ENCODE results near the gene SLX4IP.

Gene SLX4IP

GRCh38 chr20:10639077-10639736, 204.1 kb downstream of the SLX4IP start:
- DNase-seq: no peak

- DNase-seq: no peak
Measured at GRCh38 chr20:10639737-10640556, 204.8 kb downstream of the SLX4IP start.

GRCh38 chr20:10640897-10641296, 205.8 kb downstream of the SLX4IP start:
- no peak for DNase-seq

DNA sequence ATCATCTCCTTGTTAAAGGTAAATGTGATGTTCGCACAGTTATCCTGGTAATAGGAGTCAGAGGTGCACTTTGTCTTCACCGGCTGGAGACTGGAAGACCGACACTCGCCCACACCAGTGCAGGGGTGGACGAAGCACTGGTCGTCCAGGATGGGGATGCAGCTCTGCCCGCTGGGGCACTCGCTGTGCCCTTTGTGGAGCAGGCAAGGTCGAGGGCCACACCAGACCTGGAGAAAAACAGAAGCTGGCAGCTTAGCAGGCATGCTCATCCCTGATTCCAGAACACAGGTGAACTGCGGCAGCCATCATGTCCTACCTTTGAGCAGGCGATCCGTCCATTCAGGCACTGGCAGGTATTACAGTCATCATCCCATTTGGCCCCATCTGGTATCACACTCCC, 206.4 kb downstream of the SLX4IP start:
- no peak for DNase-seq

DNA sequence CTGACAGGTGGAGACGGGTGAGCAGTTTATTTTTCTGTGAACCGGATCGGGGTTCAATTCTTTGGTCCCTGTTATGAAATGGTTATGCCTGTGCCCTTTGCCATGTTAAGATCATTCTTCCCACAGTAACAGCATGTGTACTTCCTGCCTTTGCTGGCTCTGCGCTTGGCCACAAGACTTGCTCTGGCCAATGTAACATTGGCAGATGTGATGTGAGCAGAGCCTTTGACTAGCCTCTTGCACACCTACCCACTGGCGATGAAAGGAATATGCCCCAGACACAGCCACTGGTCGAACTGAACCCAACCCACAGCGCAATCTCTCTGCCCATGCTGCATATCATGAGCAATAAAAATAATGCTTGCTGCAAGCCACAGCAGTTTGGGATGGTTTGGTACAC, 206.8 kb downstream of the SLX4IP start:
- no peak for DNase-seq

- DNase-seq: no peak
Measured at GRCh38 chr20:10642856-10643559, 207.9 kb downstream of the SLX4IP start.

GRCh38 chr20:10643560-10643873, 208.4 kb downstream of the SLX4IP start:
- no peak for DNase-seq

DNA sequence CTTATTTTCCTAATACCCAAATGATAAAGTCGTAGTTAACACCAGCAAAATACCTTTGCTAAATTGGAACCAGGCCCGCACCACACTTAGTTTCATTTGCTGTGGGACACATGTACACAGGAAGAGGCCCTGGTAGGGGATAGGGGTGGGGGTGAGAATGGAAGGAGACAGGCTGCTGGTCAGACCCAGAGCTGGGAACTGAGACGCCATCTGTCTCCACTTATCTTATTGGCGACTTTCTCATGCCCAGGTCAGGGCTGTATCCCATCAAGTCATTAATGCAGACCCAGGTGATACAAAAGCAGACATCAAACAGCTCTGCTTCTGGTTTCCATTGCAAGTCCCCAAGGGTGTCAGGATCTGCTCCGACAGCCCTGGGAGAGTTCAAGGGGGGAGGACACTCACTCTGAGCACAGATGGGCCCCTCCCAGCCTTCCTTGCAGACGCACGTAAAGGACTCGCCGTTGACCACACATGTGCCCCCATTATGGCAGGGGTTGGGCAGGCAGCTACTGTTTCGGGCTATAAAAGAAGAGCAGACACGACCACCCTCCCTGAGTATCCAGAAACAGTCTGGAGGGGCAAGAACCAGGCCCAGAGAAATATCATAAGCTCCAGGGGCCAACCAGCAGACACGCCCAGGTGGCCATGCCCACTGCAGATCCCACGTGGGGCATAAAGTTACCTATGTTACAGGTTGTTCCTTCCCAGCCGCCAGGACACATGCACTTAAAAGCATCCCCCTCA, 209.5 kb downstream of the SLX4IP start:
- DNase-seq: no peak

DNA sequence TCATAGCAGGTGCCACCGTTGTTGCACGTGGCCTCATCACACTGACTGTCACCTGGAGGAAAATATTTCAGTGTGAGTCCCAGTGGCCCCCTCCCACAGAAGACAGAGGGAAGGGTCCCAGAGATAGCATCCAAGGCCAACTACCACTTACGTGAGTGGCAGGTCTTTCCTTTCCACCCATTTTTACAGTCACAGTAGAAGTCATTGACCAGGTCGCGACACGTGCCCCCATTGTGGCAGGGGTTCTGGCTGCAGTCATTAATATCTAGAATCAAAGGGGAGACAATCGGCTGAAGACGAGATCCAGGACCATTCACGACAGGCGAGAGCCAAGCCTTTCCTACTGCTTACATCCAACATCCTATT, 210.1 kb downstream of the SLX4IP start:
- no peak for DNase-seq

DNA sequence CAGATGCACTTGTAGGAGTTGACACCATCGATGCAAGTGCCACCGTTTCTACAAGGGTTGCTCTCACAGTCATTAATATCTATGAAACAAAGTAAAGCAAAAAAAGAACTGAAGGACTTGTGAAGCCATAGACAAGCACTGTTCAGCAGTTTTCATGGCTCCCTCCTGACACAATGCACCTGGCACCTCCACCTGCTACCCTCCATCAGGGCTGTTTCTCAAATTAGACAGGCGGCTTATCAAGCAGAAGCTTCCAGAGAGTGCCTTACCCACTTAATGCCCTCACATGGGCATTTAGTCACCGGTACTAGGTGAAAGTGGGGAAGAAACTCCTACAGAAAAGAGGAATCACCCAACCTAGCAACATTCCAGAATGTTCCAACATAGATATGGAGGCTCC, 210.9 kb downstream of the SLX4IP start:
- no peak for DNase-seq

DNA sequence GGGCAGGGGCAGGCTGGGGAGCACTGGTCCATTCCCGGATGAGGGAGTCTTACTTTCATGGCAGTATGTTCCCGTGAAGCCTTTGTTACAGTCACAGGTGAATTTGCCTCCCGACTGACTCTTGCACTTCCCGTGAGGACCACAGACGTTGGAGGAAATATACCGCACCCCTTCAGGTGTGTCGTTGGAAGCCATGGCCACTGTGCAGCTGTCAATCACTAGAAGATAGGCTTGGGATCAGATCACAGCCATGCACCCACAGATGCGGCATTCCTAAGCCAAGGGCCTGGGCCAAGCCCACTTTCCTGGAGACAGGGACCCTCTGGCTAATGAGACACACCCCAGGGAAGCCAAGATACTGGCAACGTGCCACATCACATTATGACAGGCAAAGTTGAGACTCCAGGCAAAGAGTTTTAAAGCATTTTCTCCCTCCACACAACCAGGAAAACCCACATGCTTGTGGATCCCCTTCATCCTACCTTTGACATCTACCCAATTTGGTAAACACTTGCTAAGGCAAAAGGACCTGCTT, 211.8 kb downstream of the SLX4IP start:
- DNase-seq: no peak

DNA sequence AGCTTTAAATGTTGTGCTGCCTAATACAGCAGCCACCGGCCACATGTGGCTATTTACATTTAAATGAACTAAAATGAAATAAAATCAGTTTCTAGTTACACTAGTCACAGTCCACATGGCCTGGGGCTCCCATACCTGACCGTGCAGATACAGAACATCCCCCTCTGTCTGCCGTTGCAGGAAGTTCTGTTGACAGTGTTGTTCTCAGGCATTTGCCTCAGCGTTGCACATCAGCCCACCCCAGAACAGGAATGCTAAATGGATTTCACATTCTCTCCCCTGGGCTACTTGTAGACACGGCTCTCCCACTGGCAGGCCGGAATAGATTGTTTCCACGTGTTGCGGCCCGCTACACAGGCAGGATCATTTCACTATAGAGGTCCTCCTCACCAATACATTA, 212.4 kb downstream of the SLX4IP start:
- no peak for DNase-seq

DNA sequence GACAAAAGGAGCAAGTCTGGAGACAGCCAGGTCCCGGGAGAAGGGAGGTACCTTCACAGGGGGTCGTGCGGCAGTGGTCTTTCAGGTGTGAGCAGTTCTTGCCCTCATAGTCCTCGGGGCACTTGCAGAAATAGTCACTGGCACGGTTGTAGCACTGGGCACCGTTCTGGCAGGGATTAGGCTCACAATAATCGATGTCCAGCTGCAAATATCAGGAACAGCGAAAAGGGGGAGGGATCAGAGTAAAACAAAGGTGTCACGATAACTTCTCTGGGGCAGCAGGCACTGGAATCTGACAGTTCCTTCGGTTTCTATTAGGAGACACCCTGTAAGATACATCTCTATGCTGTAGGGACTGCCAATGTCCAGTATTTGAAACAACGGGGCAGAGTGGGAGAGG, 212.8 kb downstream of the SLX4IP start:
- DNase-seq: no peak

GRCh38 chr20:10648651-10649050, 213.5 kb downstream of the SLX4IP start:
- no peak for DNase-seq

GRCh38 chr20:10649080-10649796, 214.1 kb downstream of the SLX4IP start:
- DNase-seq: no peak

- no peak for DNase-seq
Measured at GRCh38 chr20:10649797-10650160, 214.7 kb downstream of the SLX4IP start.

DNA sequence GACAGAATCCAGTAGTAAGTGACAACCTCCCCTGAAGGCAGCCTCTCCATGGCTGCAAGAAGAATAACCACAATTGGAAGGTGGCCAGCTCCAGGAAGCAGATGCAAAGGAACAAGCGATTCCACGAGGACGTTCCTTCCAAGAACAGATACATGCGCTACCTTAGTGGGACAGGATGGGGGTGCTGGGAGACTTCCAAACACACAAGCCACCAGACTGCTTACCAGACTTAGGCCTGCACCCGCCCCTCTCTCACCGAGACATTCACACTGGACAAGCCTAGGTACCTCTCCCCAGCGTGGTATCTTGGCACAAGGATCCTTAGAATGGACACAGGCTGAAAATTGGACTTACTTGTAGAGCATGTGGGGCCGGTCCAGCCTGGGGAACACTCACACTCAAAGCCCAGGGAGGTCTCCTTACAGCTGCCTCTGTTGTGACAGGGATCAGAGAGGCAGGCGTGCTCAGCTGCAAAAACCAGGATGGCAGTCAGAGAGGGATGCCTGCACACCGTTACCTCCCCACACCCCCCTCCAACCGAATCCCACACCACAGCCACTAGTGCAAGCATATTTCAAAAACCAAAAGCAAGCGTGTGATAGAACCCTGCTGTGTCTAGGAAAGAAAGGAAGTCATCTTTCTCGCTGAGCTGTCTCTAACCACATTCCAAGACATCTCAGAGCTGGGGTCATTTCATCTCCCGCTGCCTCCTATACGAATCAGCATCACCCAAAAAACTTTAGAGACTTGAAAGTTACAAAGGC, 216.3 kb downstream of the SLX4IP start:
- no peak for DNase-seq

GRCh38 chr20:10652185-10652584, 217.1 kb downstream of the SLX4IP start:
- no peak for DNase-seq

DNA sequence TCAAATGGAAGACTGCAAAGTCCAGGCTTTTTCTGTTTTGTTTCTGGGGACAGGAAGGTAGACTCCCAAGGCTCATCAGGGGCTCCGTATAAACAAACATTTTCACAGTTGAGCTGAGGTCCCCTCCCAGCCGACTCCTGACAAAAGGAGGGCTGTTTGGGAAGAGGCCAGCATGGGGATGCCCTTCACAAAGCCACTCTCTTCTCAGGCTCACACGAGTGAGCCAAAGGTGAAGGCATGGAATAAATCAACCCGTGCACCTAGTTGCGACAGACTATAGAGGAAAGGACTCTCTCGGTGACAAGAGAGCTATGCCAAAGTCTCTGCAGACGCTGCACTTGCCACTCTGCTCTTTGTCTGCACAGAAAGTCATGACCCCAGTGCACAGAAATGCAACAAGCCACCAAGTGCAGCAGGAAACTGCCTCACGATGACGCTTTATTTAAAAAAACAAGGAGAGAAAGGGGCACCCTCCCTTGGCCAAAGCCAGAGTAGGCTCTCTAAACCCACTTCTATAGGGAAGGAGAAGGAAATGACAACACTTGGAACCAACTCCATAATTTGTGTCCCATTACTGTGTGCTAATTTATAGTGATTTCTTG, 217.7 kb downstream of the SLX4IP start:
- DNase-seq: no peak

DNA sequence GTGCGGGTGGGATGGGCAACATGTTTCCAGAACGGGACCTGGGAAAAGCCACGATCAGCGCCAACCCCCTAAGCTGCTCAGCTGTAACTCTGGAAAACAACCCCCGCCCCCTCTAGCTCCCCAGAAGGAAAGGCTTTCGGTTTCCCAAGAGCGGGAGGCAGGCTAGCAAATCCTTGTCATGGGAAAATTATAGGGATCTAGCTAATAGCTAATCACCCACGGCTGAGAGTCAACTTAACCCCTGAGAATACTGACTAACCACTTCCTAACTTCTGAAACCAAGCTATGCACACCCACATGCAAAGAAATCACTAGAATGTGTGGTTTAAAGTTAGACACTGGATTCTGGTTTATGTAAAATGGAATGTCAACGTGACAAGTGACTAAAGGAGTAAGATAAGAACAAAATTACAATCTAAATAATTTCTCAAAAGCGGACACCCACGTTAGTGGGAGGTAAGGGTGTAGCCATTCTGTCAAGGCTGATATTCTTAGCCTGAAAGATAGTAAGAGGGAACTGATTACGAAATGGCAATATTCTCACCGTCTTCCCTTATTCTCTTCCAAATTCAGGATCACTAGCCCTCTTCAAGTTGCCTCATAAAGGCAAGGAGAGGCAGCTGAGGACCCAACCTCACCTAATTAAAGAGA, 218.6 kb downstream of the SLX4IP start:
- DNase-seq: no peak

- no peak for DNase-seq
Measured at GRCh38 chr20:10654250-10654610, 219.1 kb downstream of the SLX4IP start.

Measured in SW 1271 (cell line).